Esophagus squamous epithelium (tissue), 4 donors: ENCODE measurements around the gene PRKCE.

ENCODE experiments used
- POLR2A ChIP-seq, 4 donors: fragments of 450-650 bp; IDR thresholded peaks; one replicate each; pipeline ENCODE4 v1.6.1; 2017; ENCODE audit warnings: antibody characterized with exemption in 4 of 4, mild to moderate bottlenecking in 4 of 4, moderate library complexity in 3 of 4
- TF ChIP-seq, protein P1 (sequence below), 6 experiments: fragments of 450-650 bp in 4 of 6; fragments of 200-600 bp in 2 of 6; sonication (generic) in 2 of 6; IDR thresholded peaks; one replicate each; pipeline ENCODE4 v1.5.1; 2016 to 2019; ENCODE audit warnings: antibody characterized with exemption in 6 of 6, mild to moderate bottlenecking in 4 of 6, moderate library complexity in 4 of 6

DNA sequence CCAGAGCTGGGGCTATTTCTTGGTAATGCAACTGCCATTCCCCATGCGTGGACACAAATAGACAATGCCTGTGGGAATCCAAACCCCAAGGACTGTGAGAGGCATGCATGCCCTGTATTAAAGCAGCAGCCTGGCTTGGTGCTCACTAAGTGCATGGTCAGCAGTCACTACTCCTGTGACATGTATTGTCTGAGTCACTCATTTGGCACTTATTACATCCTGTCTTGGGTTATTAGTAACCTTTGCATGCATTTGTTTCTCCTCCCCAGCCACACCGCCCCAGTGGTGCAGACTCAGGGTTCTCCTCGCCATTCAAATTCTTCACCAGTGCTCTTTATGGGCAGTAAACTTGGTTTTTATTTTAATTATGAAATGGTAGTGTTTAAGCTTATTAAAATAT, 30.2 kb downstream of the PRKCE start:
- TF ChIP-seq, protein P1, sequence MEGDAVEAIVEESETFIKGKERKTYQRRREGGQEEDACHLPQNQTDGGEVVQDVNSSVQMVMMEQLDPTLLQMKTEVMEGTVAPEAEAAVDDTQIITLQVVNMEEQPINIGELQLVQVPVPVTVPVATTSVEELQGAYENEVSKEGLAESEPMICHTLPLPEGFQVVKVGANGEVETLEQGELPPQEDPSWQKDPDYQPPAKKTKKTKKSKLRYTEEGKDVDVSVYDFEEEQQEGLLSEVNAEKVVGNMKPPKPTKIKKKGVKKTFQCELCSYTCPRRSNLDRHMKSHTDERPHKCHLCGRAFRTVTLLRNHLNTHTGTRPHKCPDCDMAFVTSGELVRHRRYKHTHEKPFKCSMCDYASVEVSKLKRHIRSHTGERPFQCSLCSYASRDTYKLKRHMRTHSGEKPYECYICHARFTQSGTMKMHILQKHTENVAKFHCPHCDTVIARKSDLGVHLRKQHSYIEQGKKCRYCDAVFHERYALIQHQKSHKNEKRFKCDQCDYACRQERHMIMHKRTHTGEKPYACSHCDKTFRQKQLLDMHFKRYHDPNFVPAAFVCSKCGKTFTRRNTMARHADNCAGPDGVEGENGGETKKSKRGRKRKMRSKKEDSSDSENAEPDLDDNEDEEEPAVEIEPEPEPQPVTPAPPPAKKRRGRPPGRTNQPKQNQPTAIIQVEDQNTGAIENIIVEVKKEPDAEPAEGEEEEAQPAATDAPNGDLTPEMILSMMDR (IDR thresholded peaks at IDR 0.05), result no peak
- no peak for TF ChIP-seq POLR2A (IDR thresholded peaks at IDR 0.05)
